ENCODE data around the gene HRCT1.
A peak's percentile ranks its signal among the peaks of the same experiment; 100 is the strongest.
"Not testable (repeated sequence)": the region's sequence is repeated elsewhere in the genome, so short reads cannot be mapped to it uniquely, and the experiment has no call there.

The HRCT1 gene

DNA sequence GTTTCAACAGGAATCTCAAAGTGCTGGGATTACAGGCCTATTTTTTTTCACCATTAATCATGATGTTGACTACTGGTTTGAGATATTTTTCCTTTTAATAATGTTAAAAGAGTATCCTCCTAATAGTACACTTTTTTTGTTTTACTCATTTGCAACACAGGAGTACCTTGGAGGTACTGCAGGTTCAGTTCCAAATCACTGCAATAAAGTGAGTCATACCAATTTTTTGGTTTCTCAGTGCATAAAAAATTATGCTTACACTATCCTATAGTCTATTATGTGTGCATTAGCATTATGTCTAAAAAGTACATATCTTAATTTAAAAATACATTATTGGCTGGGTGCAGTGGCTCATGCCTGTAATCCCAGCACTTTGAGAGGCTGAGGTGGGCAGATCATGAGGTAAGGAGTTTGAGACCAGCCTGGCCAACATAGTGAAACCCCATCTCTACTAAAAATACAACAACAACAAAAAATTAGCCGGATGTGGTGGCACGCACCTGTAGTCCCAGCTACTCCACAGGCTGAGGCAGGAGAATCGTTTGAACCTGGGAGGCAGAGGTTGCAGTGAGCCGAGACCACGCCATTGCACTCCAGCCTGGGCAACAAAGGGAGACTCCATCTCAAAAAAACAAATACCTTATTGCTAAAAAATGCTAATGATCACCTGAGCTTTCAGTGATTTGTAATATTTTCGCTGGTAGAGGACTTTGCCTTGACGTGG lies 8.5 kb upstream of the HRCT1 start:
- DNase-seq = not testable (repeated sequence)

DNA sequence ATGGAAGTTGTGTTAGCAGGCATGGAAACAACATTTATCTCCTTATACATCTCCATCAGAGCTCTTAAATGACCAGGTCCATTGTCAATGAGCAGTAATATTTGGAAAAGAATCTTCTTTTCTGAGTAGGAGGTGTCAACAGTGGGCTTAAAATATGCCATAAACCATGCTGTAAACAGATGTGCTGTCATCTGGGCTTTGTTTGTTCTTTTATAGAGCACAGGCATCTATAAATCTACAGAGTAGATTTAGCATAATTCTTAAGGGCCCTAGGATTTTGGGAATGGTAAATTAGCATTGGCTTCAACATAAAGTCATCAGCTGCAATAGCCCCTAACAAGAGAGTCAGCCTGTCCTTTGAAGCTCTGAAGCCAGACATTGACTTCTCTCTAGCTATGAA lies 7.7 kb upstream of the HRCT1 start:
- no peak for DNase-seq

DNA sequence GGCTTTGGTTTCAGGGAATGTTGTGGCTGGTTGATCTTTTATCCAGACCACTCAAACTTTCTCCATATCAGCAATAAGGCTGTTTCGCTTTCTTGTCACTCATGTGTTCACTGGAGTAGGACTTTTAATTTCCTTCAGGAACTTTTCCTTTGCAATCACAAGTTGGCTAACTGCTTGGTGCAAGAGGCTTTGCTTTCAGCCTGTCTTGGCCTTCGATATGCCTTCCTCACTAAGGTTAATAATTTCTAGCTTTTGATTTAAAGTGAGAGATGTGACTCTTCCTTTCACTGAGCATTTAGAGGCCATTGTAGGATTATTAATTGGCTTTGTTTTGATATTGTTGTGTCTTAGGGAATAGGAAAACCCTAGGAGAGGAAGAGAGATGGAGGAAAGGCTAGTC lies 7.0 kb upstream of the HRCT1 start:
- no peak for DNase-seq

DNA sequence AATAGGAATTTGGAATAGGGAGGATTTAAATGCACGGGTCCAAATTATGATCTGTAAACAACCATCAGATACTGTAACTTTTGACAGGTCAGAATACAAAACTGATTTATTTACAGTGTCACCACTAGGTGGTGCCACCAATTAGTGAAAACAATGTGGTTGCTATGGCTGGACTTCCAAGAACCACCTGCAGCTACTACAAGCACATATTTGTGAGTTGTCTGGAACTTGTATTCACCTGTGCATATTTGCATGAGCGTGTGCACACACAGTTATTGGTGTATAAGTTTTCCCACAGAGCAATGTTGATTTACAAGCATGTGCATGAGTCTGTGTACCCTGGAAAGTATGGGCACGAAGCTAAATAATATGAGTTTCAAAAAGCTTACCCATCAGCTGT lies 3.0 kb upstream of the HRCT1 start:
- DNase-seq = peak in 1 of 2 experiments; percentile 19

DNA sequence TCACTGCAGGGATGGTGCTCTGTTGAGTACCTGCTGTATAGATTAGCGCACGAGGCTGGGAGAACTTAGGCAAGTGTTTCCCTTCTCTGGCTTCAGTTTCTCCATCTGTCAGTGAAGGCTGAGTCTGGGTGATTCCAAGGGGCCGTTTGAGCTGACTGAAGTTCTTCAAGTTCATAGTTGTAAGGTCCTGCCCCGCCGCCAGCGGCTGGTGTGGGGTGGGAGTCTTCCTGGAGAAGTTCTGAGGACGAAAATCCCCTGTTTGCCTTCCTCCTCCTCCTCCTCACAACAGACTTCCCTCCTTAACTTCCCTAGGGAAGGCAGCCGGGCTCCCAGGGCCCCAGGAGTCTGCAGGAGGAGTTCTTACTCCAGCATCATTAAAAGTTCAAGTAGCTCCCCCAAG lies 1.7 kb upstream of the HRCT1 start:
- no peak for DNase-seq

DNA sequence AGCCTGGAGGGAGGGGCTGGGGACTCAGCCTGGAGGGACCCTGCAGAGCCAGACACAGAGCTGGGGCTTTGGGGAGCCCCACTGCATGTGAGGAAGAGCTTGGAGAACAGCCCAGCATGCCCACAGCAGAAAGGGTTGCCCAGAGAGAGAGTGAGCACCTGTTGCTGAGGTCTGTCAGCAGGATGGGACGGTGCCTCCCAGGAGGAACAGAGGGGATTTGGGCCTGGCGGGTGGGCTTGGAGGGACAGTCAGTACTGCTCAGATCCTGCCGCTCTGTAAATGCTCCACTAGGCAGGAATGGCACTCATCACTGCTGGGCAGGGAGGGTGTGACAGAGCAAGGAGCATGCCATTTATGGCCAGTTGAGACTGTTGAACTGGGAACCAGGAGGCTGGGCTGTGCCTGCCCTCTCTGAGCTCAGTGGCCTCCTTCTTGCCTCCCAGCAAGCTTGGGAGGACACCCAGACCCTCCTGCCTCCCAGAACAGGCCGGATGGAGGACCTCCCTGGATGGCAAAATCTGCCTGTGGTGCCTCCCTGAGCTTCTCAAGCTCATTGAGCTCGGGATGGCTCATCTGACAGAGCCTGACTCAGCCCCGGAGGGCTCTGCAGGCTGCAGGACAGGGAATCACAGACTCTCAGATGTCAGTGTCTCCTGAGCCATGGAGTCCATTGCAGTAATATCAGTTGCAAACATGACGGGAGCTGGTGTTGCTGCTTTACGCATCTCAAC lies 786 bp upstream of the HRCT1 start:
- no peak for DNase-seq

DNA sequence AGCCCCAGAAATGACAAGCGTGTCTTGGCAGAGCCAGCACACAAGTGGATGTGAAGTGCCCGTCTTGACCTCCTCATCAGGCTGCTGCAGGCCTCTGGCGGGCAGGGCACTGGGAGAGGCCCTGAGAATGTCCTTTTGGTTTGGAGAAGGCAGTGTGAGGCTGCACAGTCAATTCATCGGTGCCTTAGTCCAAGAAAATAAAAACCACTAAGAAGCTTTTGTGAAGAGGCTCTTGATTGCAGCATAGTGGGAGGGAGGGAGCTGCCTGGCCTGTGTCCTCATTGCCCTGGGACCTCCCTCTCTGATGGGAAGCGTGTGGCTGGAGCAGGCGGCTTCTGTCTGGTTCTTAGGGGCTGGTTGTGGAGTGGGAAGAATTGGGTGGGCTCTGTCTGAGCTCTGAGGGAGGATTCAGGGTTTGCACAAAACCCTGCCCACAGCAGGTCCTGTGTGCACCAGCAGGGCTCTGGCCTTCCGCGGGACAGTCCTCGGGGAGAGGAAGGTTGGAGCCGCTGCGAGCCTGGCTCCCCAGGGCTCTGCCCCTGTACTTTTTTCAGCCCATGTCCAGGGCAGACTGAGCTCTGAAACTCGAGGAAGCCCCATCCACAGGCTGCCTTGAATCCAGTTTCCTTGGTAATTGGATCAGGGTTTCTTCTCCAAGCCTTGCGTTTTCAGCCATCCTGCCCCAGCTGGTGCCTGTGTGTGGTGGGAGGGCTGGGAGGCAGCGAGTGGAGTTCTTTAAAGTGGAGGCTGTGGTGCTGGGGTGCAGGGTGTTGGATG lies 1.1 kb downstream of the HRCT1 start:
- no peak for DNase-seq

DNA sequence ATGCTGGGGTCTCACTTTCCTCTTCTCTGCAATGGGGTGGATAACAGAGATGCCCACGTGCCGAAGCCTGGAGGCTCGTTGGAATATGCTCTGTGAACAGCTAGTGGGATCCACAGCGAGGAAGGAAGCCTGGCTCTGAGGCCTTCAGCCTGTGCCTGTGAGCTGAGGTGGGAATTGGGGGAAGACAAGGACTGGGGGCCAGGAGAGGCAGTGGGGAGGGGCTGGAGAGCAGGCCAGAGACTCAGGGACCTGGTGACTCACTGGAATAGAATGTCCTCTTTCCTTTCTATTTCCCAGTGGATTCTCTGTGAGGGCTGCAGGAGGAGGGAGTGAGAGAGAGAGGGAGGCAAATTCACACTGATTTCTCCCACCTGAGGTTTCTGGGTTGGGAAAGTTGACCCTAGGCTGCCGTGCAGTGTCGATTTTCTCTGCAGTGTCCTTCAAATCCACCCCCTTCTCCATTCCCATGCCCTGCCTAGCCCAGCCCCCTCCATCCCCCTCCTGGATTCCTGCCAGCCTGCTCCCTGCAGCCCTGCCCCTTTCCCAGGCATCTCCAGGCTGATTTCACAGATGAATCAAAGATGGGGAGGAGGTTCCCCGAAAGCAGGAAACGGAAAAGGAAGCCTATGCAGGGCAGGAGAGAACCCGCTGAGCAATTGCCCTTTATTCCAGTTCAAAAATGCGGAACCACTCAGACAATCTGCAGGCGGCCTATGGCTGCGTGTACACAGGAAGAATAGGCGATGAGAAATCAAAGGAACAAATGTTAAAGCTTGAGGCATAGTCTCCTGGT lies 1.9 kb downstream of the HRCT1 start:
- DNase-seq = peak; percentile 3 to 10

DNA sequence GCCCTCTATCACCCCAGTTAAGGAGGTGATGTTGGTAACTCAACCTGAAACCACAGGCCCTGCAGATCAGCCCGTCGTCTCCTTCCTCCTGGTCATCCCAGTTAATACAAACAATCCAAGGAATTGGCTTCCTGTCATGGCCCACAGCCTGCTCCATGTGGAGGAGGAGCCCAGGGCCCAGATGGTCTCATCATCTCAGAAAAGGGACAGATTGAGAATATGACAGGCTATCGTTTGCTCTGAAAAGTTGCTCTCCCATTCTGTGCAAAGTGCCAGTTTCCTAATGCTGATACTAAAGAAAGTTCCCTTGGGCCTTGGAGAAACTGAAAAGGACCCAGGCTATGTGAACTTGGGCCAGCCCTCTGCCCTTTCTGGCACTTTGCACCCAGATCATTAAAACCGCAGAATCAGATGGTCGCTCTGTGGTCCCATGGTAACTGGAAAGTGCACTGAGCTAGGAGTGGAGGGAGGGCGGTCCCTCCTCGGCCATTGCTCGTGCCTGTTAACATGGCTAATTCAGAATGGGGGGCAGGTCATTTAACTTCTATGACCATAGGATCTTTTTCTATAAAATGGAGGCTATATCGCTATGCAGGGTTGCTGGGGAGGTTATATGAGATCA lies 2.6 kb downstream of the HRCT1 start:
- DNase-seq = no peak

DNA sequence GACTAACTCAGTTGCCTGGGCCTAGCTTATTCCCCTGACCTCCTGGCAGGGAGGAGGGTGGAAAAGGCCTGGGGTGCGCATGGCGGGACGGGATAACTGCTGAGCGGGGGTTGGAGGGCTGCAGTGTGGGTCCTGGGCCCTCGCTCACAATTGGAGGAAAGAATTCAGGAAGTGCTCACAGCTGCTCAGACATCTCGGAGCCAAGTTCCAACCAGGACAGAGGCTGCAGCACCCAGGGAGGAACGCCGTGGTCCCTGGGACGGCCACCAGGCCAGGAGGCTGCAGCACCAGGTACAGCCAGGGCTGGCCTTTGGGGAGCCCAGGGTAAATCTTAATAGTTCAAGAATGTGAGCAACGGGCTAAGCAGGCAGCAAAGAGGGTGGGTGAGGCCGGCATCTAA lies 3.3 kb downstream of the HRCT1 start, which contains the start of gene SPAAR:
Gene SPAAR, plus strand, starts transcription at position 217 of the 400 bp plus-strand sequence. CDS start 974 bp downstream, outside the sequence.
- DNase-seq = no peak

DNA sequence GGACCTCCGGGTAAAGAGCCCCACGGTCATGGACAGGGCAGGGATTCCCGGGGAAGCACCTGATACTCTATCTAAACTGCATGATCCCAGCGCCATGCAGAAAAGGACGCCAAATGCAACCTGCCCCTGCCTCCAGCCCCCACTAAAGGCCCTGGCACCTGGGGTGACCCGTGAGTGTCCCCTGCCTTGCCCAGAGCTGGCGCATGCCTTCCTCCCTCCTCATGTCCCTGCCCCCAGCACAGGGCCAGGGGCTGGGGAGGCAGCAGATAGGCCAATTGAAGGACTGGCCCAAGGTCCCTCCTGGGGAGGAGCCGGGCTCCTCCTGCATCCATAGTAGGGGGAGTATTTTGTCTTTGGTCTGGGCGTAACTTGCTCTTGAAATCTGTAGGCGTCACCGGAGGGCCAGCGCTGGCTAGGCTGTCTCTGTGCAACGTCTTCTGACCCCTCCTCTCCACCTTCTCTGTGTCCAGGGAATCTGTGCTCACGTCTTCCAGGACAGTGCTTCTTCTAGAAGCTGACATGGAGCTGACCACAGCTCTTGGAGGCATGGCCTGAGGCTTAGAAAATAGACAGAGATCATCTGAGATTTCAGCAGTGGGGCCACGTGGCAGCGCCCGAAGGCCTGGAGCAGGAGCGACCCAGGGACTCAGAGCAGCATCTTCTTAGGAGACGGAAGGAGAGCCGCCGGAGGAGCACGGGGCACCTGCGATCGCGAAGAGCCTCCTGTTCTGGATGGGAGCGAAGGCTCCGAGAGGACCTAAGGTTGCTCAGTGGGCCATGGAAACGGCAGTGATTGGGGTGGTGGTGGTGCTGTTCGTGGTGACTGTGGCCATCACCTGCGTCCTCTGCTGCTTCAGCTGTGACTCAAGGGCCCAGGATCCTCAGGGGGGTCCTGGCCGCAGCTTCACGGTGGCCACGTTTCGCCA lies 3.9 kb downstream of the HRCT1 start:
- DNase-seq = no peak

DNA sequence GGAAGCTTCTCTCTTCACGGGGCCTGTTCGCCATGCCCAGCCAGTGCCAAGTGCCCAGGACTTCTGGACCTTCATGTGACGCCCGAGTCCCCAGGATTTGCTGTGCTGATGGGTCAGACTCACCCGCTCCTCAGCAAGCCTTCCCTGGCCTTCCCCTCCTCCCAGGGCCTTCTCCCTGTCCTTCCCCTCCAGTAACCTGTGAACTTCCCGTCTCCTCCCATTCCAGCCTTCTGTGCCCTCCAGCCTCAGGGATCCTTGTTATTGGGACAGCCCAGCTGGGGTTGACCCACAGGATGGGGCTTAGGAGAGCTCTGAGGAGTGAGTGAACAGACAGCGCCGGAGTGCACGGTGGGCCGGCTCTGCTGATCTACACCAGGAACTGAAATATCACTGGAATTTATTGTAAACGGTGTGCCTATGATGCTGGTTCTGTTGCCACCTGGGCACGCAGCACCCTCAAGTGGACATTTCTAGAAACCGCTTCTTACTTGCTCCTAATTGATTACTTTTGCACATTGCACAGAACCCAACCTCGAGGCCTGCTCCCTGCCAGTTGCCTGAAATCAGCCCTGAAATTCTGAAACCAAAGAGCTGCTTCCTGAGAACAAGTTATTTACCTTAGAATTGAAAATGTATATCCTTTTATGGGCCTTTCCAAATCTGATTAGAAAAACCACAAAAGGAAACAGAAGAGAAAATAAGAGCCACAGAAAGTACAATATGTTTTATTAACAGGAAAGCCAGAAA lies 4.8 kb downstream of the HRCT1 start:
- peak; percentile 24 to 37 for DNase-seq

DNA sequence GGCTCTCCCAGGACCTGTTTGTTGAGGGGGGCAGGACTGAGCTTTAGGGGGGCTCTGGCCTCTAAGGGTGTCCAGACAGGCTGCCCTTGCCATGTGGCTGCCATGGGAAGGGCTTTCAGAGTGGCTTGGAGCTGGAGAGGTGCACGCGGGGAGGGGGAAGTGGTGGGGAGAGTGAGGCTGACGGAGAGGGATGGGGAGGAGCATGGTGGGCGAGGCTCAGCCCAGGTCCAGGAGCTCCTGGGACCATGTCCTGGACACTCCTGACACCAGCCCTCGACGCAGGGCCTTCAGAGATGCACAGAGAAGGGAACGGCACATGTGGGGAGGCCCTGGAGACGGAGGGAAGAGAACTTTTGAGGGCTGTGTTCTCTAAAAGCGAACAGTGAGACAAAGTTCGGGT lies 5.7 kb downstream of the HRCT1 start:
- no peak for DNase-seq

DNA sequence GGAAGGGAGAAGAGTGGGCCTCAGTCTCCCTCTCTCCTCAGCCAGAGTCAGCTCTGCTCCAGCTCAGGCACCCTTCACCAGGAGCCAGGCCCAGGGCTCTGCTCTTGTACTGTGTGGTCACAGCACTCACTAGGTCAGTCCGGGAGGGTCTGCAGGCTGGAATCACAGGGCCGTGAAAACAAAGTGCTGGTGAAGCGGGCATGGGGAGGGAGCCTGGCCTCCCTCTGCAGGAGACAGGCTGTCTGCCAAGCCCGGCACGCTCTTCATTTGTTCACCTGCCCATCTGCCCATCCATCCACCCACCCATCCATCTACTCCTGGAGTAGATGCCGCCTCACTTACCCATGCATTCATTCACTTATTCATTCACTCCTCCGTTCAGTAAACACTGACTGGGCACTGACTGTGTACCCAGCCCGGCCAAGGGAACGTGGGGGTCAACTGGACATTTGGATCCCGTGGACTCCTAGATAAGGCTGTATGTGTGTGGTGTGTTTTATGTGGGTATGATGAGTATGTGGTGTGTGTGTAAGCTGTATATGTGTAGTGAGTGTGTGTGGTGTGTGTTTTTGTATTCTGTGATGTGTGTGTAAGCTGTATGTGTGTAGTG lies 6.9 kb downstream of the HRCT1 start:
- no peak for DNase-seq

DNA sequence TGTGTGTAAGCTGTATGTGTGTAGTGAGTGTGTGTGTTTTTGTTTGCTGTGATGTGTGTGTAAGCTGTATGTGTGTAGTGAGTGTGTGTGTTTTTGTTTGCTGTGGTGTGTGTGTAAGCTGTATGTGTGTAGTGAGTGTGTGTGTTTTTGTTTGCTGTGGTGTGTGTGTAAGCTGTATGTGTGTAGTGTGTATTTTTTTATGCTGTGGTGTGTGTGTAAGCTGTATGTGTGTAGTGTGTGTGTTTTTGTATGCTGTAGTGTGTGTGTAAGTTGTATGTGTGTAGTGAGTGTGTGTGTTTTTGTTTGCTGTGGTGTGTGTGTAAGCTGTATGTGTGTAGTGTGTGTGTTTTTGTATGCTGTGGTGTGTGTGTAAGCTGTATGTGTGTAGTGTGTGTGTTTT lies 7.4 kb downstream of the HRCT1 start:
- not testable (repeated sequence) for DNase-seq

DNA sequence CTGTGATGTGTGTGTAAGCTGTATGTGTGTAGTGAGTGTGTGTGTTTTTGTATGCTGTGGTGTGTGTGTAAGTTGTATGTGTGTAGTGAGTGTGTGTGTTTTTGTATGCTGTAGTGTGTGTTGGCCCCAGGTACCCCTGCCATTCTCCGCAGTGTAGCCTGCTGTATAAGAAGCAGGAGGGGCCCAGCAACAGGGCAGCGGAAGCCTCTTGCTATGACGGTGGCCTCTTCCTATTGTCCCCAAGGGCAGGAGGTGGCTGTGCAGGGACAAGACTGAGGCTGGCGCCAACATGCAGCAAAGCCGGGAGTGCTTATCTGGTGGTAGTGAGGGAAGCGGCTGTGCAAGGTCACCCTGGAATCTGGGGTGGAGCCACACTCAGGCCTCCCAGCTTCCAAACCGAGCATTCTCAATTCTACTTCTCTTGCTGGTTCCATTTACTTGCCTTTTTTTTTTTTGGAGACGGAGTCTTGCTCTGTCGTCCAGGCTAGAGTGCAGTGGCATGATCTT lies 8.4 kb downstream of the HRCT1 start:
- no peak for DNase-seq

DNA sequence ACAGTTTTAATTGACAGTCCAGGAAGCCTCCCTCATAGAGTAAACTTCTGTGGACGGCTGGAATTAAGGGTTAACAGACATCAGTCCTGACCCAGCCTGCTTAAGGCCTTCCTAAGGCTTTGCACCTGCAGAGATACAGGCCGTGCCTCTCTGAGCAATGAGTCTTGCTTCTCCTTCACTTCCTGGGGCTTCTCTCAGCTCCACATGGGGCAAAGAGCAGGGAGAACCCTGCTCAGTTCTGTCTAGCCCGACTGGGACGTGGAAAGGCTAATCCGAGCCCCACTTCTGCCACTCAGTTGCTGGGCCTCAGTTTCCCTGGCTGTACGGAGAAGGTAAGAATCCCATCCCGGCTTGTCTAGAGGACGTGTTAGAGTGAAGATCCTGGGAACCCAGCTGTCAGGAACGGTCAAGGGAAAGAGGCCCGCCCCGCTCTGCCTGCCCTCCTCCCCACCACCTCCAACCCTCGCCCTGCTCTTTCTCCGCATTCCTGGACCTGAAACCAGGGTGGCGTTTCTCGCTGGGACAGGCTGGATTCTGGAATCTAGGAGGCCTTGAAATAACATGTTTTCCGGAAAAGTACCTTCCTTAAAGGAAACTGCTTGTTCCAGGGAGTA lies 9.8 kb downstream of the HRCT1 start:
- DNase-seq = no peak

DNA sequence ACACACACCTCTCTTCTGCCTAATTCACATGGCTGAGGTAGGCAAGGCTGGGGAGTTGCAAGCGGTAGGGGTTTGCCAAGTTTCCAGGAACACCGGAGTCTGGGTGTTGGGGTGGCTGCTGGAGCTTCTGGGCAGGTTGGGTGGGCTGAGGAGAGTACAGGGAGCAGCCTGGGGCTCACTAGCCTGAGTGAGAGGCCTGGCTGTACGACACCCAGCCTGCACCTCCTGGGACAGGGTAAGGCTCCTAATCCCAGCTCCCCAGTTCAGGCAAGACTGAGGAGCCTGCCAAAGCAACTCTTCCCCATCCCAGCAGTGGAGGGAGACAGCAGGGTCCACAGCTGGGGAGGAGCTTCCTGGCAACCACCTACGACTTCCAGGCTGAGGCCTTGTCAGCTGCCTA lies 11.3 kb downstream of the HRCT1 start:
- no peak for DNase-seq

DNA sequence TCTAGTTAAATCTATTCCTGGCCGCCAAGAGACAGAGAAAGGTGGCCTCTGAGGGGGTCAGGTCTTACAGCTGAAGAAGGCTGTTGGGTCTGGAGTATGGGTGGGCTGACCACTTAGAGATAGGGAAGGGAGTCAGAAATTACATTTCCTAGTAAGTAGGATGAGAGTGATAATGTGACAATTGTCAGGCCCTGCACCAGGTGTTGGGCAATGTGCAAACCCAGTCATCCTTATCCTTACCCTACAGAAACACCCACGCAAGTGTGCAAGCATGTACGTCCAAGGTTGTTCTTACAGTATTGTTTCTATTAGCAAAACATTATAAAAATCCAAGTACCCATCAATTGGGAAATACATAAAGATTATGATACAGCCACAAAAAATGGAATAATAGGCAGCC lies 12.8 kb downstream of the HRCT1 start:
- DNase-seq = no peak
